Stimulated activated naive CD8-positive, alpha-beta T cell treated with anti-CD3 and anti-CD28 coated beads, Interleukin-15, Interleukin-2, amounts not matched to agents 100 ng/mL and 50 ng/mL, for 24 hours (primary cell): ENCODE results near the gene TBPL2.
"Not testable (repeated sequence)": the region's sequence is repeated elsewhere in the genome, so short reads cannot be mapped to it uniquely, and the experiment has no call there.

ENCODE experiments used
- H3K27ac Mint-ChIP-seq: one replicate; pipeline ENCODE4 v1.8.0; 2021; ENCODE audit warnings: mild to moderate bottlenecking, mixed read lengths
- H3K27me3 Mint-ChIP-seq: one replicate; pipeline ENCODE4 v1.8.0; 2021; ENCODE audit warnings: mixed read lengths
- H3K36me3 Mint-ChIP-seq: one replicate; pipeline ENCODE4 v1.8.0; 2021; ENCODE audit warnings: low read depth, mixed read lengths
- H3K4me1 Mint-ChIP-seq: one replicate; pipeline ENCODE4 v1.8.0; 2021; ENCODE audit warnings: low read depth, mixed read lengths
- H3K4me3 Mint-ChIP-seq: one replicate; pipeline ENCODE4 v1.8.0; 2021; ENCODE audit warnings: mild to moderate bottlenecking, mixed read lengths
- H3K9me3 Mint-ChIP-seq: one replicate; pipeline ENCODE4 v1.8.0; 2021; ENCODE audit warnings: mixed read lengths

TBPL2 gene

DNA sequence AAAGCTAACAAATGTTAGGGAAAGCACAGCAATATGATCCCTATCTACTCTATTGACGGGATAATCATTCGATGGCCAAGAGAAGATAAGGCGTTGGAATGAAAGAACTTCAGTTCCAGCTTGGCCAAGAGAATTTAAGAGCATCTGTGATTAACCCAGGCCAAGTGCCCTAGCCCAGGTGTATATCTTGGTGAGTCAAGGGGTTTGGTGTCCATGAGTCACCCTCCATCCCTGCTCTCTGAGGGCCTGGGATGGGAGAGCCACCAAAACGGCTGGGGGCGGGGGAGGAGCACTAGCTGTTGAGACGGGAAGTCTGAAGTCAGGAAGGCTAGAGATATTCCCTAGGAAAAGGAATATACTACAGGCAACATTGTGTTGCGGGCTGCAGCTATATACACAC lies 13.0 kb downstream of the TBPL2 start:
- no peak overlapping the region for H3K27ac Mint-ChIP-seq
- H3K4me3 Mint-ChIP-seq = no peak overlapping the region
- H3K9me3 Mint-ChIP-seq = no peaks in the 10 kb centered on the region
- H3K4me1 Mint-ChIP-seq = peaks cover 4% of the 10 kb centered on the region
- H3K27me3 Mint-ChIP-seq = no peaks in the 10 kb centered on the region
- no peaks in the 10 kb centered on the region for H3K36me3 Mint-ChIP-seq

DNA sequence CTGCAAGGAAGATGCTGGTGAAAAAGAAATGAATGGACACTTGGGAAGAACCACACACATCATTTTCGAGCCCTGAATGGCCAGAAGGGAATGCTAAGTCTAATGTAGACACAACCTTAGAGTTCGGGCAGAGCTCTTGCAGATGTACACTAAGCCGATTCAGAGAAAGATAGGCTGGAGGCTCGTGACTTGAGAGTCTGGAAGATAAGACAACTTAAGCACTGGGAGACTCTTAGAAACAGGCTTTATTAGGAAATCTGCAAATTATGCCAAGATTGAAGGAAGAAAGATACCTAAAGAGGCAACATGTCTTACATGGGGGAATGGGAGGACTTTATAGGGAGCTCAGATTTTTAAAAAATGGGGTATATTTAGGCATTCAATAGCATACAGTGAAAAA lies 13.5 kb downstream of the TBPL2 start:
- no peaks in the 10 kb centered on the region for H3K27me3 Mint-ChIP-seq
- no peak overlapping the region for H3K27ac Mint-ChIP-seq
- H3K4me3 Mint-ChIP-seq = no peak overlapping the region
- no peaks in the 10 kb centered on the region for H3K9me3 Mint-ChIP-seq
- peaks cover 4% of the 10 kb centered on the region for H3K4me1 Mint-ChIP-seq
- H3K36me3 Mint-ChIP-seq = no peaks in the 10 kb centered on the region

GRCh38 chr14:55425091-55425490 lies 15.3 kb downstream of the TBPL2 start:
- H3K4me3 Mint-ChIP-seq = no peak overlapping the region

GRCh38 chr14:55423969-55424368 lies 16.4 kb downstream of the TBPL2 start:
- Mint-ChIP-seq H3K27me3 (no peaks in the 10 kb centered on the region), H3K4me1 (no peaks in the 10 kb centered on the region), H3K27ac (no peak overlapping the region), H3K9me3 (no peaks in the 10 kb centered on the region), H3K4me3 (no peak overlapping the region), H3K36me3 (no peaks in the 10 kb centered on the region)

More at GRCh38 chr14:55425091-55425490, 15.3 kb downstream of the TBPL2 start:
- H3K4me1 Mint-ChIP-seq = peaks cover 4% of the 10 kb centered on the region
- no peak overlapping the region for H3K27ac Mint-ChIP-seq
- H3K36me3 Mint-ChIP-seq = no peaks in the 10 kb centered on the region
- no peaks in the 10 kb centered on the region for H3K27me3 Mint-ChIP-seq
- no peaks in the 10 kb centered on the region for H3K9me3 Mint-ChIP-seq

DNA sequence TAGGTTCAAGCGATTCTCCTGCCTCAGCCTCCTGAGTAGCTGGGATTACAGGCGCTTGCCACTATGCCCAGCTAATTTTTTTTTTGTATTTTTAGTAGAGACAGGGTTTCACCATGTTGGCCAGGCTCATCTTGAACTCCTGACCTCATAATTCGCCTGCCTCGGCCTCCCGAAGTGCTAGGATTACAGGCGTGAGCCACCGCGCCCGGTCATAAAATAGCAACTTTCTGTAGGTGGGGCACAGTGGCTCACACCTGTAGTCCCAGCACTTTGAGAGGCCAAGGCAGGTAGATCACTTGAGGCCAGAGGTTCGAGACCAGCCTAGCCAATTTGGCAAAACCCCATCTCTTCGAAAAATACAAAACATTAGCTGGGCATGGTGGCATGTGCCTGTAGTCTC lies 18.1 kb downstream of the TBPL2 start:
- not testable (repeated sequence) for H3K9me3 Mint-ChIP-seq, H3K4me3 Mint-ChIP-seq, H3K36me3 Mint-ChIP-seq, H3K27ac Mint-ChIP-seq, H3K4me1 Mint-ChIP-seq, H3K27me3 Mint-ChIP-seq

GRCh38 chr14:55419663-55420062 lies 20.8 kb downstream of the TBPL2 start:
- peaks cover 8% of the 10 kb centered on the region for H3K4me1 Mint-ChIP-seq
- H3K9me3 Mint-ChIP-seq = no peaks in the 10 kb centered on the region
- no peak overlapping the region for H3K27ac Mint-ChIP-seq
- no peaks in the 10 kb centered on the region for H3K36me3 Mint-ChIP-seq
- H3K4me3 Mint-ChIP-seq = no peak overlapping the region
- H3K27me3 Mint-ChIP-seq = no peaks in the 10 kb centered on the region

DNA sequence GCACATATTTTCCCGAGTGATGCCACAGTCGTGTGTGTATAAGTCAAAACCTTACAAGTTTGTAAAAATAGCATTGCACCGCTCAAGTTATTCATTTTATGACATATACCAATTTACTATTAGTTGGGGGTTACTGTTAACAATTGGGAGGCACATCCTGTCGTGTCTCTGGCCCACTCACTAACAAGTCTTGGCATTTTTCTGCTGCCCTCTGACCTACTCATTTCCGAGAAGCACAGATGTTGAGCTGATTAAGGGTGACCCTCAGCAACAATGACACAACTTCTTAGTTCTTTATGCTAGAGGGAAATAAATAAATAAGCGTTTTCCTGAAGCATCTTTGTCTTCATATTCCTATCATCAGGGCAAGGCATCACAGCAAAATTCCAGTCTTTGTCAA lies 22.0 kb downstream of the TBPL2 start:
- peaks cover 8% of the 10 kb centered on the region for H3K4me1 Mint-ChIP-seq
- H3K36me3 Mint-ChIP-seq = no peaks in the 10 kb centered on the region
- no peaks in the 10 kb centered on the region for H3K9me3 Mint-ChIP-seq
- H3K27ac Mint-ChIP-seq = no peak overlapping the region
- H3K4me3 Mint-ChIP-seq = no peak overlapping the region
- no peaks in the 10 kb centered on the region for H3K27me3 Mint-ChIP-seq

DNA sequence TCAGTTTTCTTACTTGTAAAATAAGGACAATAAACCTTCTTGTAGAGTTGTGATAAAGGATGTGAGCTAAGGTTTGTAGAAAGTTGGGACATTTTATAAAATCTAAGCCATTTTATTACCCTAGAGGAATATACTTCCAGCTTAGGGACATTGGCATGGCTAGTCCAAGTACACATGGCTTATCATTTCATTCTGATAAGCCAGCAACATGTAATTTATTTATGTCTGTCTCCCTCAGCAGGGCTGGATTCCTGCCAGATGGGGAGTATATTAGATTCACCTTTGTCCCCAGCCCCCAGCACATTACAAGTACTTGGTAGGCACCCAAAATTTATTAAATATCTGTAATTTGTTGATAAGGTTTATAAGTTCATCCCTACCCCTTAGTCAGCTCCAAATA lies 22.5 kb downstream of the TBPL2 start:
- Mint-ChIP-seq H3K4me1 (peaks cover 8% of the 10 kb centered on the region), H3K27me3 (no peaks in the 10 kb centered on the region), H3K9me3 (no peaks in the 10 kb centered on the region), H3K27ac (no peak overlapping the region), H3K4me3 (no peak overlapping the region), H3K36me3 (no peaks in the 10 kb centered on the region)

DNA sequence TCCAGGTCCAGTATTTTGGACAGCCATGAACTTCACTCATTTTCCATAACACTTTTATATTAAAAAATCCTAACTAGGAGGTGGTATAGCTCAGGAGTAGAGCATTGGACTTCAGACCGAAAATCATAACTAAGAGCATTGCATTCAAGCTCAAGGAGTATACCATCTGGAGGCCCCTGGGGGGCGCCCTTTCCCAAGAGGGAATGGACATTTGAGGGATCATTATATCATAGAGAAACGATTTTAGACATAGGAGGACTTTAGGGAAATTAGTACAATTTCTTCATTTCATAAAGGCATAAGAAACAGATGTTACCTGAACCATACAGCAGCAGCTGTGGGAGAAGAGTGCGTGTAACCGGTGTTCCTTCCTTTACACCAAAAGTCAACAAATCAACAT lies 23.6 kb downstream of the TBPL2 start:
- Mint-ChIP-seq H3K36me3 (no peaks in the 10 kb centered on the region), H3K9me3 (no peaks in the 10 kb centered on the region), H3K4me3 (no peak overlapping the region), H3K27ac (no peak overlapping the region), H3K4me1 (peaks cover 8% of the 10 kb centered on the region), H3K27me3 (no peaks in the 10 kb centered on the region)

DNA sequence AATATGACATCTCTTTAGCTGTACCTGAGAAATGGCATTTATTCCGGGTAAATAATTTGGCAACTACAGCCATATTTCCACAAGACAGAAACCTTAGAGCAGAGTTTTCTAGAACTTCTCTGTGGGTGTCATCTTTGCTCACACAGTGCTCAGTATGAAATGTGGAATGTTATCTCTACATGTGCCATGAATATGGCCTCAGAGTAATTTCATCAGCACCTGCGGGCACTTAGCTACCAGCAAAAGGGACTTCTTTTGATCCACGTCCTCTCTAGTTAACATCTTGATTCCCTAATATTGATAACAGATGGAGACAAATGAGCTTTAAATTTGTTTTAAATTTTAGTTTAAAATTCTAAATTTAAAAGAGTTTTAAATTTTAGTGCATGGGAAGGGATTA lies 25.9 kb downstream of the TBPL2 start:
- Mint-ChIP-seq H3K9me3 (no peaks in the 10 kb centered on the region), H3K36me3 (no peaks in the 10 kb centered on the region), H3K4me3 (no peak overlapping the region), H3K27ac (no peak overlapping the region), H3K27me3 (no peaks in the 10 kb centered on the region), H3K4me1 (peaks cover 22% of the 10 kb centered on the region)

DNA sequence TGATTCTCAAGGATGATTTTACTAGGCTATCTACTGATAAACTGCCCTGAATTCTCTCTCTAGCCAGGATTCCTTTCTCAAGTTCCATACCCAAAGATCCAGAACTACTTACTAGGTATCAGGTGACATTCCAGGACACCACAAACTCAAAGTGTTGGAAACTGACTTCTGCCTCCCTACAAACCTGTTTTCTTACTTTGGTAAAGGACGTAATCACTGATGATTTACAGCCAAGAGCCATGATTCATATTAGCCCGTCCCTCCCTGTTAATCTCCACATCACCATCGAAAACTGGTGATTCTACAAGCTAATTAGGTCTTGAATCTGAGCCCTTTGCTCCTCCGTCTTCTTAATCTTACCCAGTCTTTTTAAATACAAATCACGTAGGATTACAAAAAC lies 27.7 kb downstream of the TBPL2 start:
- Mint-ChIP-seq H3K4me1 (peaks cover 27% of the 10 kb centered on the region), H3K4me3 (peak overlapping the region; percentile 87), H3K27me3 (no peaks in the 10 kb centered on the region), H3K36me3 (peaks cover 1% of the 10 kb centered on the region), H3K27ac (no peak overlapping the region), H3K9me3 (no peaks in the 10 kb centered on the region)

DNA sequence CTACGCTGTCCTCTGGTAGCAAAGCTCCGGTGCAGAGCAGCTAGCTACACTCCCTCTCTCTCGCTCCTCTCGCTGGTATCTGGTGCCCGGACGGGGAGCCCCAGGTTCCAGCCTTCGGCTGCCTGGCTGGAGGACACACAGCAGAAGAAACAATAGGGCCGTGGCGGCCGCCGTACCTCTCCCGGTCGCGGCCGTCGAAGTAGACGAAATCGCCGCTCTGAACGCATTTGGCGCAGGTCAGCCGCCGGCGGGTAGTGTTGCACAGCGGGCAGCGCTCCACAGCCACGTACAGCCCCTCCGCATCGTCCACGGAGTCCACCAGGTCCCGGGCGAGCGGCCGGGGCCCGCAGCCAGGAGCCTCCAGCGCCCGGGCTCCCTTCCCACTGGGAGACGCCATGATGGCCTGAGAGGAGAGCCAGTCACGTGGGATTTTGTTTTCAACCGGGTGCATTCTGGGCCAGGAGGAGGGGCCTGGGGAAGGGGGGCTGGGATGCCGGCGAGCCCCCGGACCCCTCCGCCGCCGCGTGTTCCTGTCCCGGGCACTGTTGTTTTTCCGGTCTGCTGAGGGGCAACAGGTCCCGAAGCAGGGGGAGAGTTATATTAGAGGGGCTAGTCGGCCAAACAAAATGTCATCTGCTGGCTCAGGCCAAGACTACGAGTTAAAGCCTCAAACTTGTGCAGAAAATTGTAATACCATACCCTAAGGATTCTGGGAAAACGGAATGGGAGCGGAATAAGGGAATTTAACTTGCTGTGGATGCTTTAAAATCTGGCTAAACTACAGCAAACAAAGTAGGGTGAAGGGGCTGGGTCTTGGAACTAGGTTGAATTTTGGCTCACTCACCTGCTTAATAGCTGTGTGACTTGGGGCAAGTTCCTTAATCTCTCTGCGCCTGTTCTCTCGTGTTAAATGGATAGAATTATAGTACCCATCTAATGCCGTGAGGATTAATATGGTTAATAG lies 28.7 kb downstream of the TBPL2 start, which contains the start of gene ATG14:
Gene ATG14, minus strand, starts transcription at position 405 of the 964 bp plus-strand sequence. Its CDS starts 8 bp downstream, at position 397.
- Mint-ChIP-seq H3K4me3 (peak within 1 kb of the TSS; percentile 87), H3K27me3 (no peaks in the 10 kb centered on the region), H3K27ac (peak within 1 kb of the TSS; percentile 80), H3K9me3 (no peaks in the 10 kb centered on the region), H3K36me3 (peaks cover 5% of the 10 kb centered on the region), H3K4me1 (peaks cover 23% of the 10 kb centered on the region)

- Mint-ChIP-seq H3K9me3 (no peaks in the 10 kb centered on the region), H3K36me3 (peaks cover 5% of the 10 kb centered on the region), H3K27me3 (no peaks in the 10 kb centered on the region), H3K4me1 (peaks cover 21% of the 10 kb centered on the region), H3K27ac (no peak overlapping the region), H3K4me3 (peak overlapping the region; percentile 87)
These were observed 29.5 kb downstream of the TBPL2 start for GRCh38 chr14:55410876-55411275.

DNA sequence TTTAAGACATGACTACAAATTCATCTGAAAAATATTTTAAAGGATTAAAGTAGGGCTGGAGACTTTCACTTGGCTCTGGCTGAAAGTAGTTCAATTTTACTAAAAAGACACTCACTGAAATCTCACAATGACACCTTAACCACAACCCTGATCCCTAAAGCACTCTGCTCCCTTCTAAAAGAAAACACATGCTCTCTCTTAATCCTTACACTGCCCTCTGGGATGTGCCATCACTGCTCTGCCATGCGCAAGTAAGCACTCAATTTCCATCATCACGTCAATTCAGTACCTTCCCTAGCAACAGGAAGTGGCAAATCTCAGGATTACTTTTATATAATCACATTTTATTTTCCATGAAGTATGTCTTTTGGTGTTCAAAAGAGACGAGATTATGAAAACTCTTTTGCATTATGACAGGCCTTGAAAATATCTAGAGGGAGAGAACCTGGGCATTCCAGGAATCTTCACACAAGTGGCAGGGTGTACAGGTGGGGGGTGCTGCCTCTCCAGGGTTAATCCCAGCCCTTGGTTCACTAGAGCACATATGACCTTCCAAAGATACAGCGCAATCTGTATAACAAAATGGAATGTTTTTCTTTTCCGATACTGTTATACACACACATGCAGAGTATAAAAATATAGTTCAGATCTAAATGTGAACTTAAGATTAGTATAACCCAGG lies 36.1 kb downstream of the TBPL2 start:
- H3K27ac Mint-ChIP-seq = peak overlapping the region; percentile 10
- no peaks in the 10 kb centered on the region for H3K9me3 Mint-ChIP-seq

DNA sequence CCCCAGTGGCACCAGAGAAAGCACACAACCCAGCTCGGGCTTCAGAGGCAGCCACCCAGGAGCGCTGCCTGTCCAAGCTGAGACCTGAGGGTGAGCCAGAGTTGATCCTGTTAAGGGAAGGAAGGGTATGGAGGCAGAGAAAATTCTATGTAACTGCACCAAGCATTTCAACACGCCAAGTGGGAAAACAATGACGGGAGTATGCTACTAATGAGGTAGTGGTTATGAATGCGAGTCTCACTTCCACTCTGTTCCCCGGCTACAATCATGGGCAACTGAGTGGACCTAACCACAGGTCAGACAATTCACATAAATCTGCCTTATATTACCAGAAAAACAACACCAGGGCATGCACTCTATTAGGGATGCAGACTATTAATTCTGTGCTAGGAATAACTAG lies 38.7 kb downstream of the TBPL2 start:
- Mint-ChIP-seq H3K27ac (no peak overlapping the region), H3K36me3 (peaks cover 4% of the 10 kb centered on the region), H3K4me3 (no peak overlapping the region), H3K9me3 (no peaks in the 10 kb centered on the region), H3K4me1 (peaks cover 44% of the 10 kb centered on the region), H3K27me3 (no peaks in the 10 kb centered on the region)

More for the DNA sequence above, 36.1 kb downstream of the TBPL2 start:
- Mint-ChIP-seq H3K4me3 (no peak overlapping the region), H3K27me3 (no peaks in the 10 kb centered on the region), H3K4me1 (peaks cover 37% of the 10 kb centered on the region), H3K36me3 (peaks cover 5% of the 10 kb centered on the region)
